SU-DHL-6 (cell line): Measurements from ENCODE around the gene SH3RF2.

ENCODE experiments used
- H2AFZ ChIP-seq: fragments of 200-600 bp; sonication (generic); 2 replicates; pipeline ENCODE4 v1.6.1; 2014; ENCODE audit warnings: low read depth, mild to moderate bottlenecking, moderate library complexity, mixed read lengths, antibody characterized with exemption, low read length; ENCODE audit not compliant: severe bottlenecking
- H3F3A ChIP-seq: fragments of 200-600 bp; shearing (Covaris generic); 2 replicates; pipeline ENCODE4 v1.6.0; 2016; ENCODE audit warnings: antibody characterized with exemption, mild to moderate bottlenecking; ENCODE audit not compliant: insufficient read depth
- H3K27ac ChIP-seq: fragments of 200-600 bp; sonication (generic); 2 replicates; pipeline ENCODE4 v1.5.1; 2016; ENCODE audit warnings: low read depth, mild to moderate bottlenecking, low read length, moderate library complexity, mixed read lengths
- H3K27me3 ChIP-seq: fragments of 200-600 bp; sonication (generic), shearing (Covaris generic); 2 replicates; pipeline ENCODE4 v1.6.0; 2014; ENCODE audit warnings: mild to moderate bottlenecking, low read length
- H3K36me3 ChIP-seq: fragments of 200-600 bp; sonication (generic); 2 replicates; pipeline ENCODE4 v1.6.1; 2014; ENCODE audit warnings: mild to moderate bottlenecking, low read length, mixed read lengths
- H3K4me2 ChIP-seq: fragments of 300-600, 200-600 bp; shearing (Covaris generic), sonication (generic); 2 replicates; pipeline ENCODE4 v1.6.0; 2014; ENCODE audit warnings: low read length, low read depth, mild to moderate bottlenecking; ENCODE audit not compliant: poor library complexity, severe bottlenecking
- H3K4me3 ChIP-seq: fragments of 200-600 bp; sonication (generic); 2 replicates; pipeline ENCODE4 v1.5.1; 2014; ENCODE audit warnings: antibody characterized with exemption, low read length, mild to moderate bottlenecking, mixed read lengths; ENCODE audit not compliant: insufficient read depth, poor library complexity, severe bottlenecking
- H3K79me2 ChIP-seq: fragments of 200-600 bp; sonication (generic); 2 replicates; pipeline ENCODE4 v1.6.1; 2014; ENCODE audit warnings: mild to moderate bottlenecking, low read length, moderate library complexity; ENCODE audit not compliant: insufficient read depth
- H3K9ac ChIP-seq: fragments of 200-600 bp; sonication (generic); 2 replicates; pipeline ENCODE4 v1.7.0; 2014; ENCODE audit warnings: mild to moderate bottlenecking, low read length
- H3K9me2 ChIP-seq: fragments of 200-600 bp; sonication (generic); replicated peaks from 2 replicates; pipeline ENCODE4 v1.6.1; 2014; ENCODE audit warnings: low read length; ENCODE audit not compliant: insufficient read depth
- H3K9me3 ChIP-seq: fragments of 200-600 bp; sonication (generic); 2 replicates; pipeline ENCODE4 v1.6.1; 2014; ENCODE audit warnings: low read length, mixed read lengths; ENCODE audit not compliant: insufficient read depth
- H4K20me1 ChIP-seq: fragments of 200-600 bp; sonication (generic); 2 replicates; pipeline ENCODE4 v1.6.1; 2014; ENCODE audit warnings: low read depth, mild to moderate bottlenecking, antibody characterized with exemption, low read length, moderate library complexity, mixed read lengths
- EZH2phosphoT487 ChIP-seq: fragments of 200-600 bp; sonication (generic), shearing (Covaris generic); conservative IDR thresholded peaks from 2 replicates; pipeline ENCODE4 v1.6.1; 2018; ENCODE audit warnings: mild to moderate bottlenecking, antibody characterized with exemption, low read length, moderate library complexity, mixed read lengths
- TF ChIP-seq, protein P1 (sequence below): fragments of 200-600 bp; sonication (generic); IDR thresholded peaks from one replicate; pipeline ENCODE4 v1.5.1; 2017; ENCODE audit warnings: antibody characterized with exemption, mild to moderate bottlenecking, low read length, moderate library complexity; ENCODE audit not compliant: insufficient read depth, poor library complexity, severe bottlenecking

SH3RF2 gene

DNA sequence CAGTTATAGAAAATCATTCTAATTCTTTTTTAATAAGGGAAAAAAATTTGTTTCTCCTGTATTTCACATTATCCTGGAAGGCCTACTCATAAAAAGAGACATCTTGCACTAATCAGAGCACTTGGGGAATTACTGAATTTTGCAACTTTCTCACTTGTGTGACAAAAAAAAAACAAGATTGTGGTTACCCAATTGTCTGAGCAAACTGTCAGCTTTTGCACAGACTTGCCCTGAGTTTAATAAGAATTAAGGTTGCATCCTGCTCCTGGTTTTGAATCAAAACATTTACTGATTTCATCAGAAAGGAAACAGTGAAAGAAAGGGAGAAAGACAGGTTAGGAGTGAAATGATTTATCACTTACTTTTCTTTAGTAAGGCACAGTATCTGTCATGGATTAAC is 10.6 kb upstream of the SH3RF2 start:
- no peak for TF ChIP-seq EZH2phosphoT487
- no peaks in the 10 kb centered on the region for H3K27me3 ChIP-seq
- no peaks in the 10 kb centered on the region for H4K20me1 ChIP-seq
- H3K79me2 ChIP-seq, result no peaks in the 10 kb centered on the region
- no peaks in the 10 kb centered on the region for H3K9me2 ChIP-seq
- no peak overlapping the region for H3K9ac ChIP-seq
- no peak overlapping the region for H3K27ac ChIP-seq
- no peak overlapping the region for H2AFZ ChIP-seq
- H3K9me3 ChIP-seq, result no peaks in the 10 kb centered on the region
- H3K36me3 ChIP-seq, result no peaks in the 10 kb centered on the region
- H3K4me2 ChIP-seq, result no peak overlapping the region
- H3F3A ChIP-seq, result no peaks in the 10 kb centered on the region
- no peak overlapping the region for H3K4me3 ChIP-seq

DNA sequence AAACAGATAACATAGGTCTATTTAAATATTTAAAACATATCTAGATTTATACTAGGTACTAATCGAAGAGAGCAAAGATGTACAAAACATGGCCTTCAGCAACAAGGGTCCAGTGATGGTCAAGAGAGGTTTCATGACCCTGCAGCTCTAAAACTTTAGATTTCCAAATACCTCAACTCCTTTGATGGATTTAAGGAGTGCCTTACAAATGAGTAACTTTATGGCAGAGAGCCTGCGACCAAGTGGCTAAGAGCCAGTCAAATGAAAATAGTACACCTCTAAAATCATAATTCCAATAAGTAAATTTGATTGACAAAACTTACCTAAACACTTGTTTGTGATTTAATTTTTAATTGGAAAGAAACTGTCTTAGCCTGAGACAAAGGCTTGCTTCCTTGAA is 4.7 kb upstream of the SH3RF2 start:
- H3K9ac ChIP-seq, result no peak overlapping the region
- no peaks in the 10 kb centered on the region for H4K20me1 ChIP-seq
- no peak overlapping the region for H3K4me2 ChIP-seq
- no peak overlapping the region for H3K27ac ChIP-seq
- H2AFZ ChIP-seq, result no peak overlapping the region
- H3K4me3 ChIP-seq, result no peak overlapping the region
- no peaks in the 10 kb centered on the region for H3K79me2 ChIP-seq
- no peaks in the 10 kb centered on the region for H3F3A ChIP-seq
- H3K9me3 ChIP-seq, result no peaks in the 10 kb centered on the region
- no peaks in the 10 kb centered on the region for H3K36me3 ChIP-seq
- no peak for TF ChIP-seq EZH2phosphoT487
- TF ChIP-seq, protein P1, sequence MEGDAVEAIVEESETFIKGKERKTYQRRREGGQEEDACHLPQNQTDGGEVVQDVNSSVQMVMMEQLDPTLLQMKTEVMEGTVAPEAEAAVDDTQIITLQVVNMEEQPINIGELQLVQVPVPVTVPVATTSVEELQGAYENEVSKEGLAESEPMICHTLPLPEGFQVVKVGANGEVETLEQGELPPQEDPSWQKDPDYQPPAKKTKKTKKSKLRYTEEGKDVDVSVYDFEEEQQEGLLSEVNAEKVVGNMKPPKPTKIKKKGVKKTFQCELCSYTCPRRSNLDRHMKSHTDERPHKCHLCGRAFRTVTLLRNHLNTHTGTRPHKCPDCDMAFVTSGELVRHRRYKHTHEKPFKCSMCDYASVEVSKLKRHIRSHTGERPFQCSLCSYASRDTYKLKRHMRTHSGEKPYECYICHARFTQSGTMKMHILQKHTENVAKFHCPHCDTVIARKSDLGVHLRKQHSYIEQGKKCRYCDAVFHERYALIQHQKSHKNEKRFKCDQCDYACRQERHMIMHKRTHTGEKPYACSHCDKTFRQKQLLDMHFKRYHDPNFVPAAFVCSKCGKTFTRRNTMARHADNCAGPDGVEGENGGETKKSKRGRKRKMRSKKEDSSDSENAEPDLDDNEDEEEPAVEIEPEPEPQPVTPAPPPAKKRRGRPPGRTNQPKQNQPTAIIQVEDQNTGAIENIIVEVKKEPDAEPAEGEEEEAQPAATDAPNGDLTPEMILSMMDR, result no peak
- no peaks in the 10 kb centered on the region for H3K9me2 ChIP-seq
- H3K27me3 ChIP-seq, result no peaks in the 10 kb centered on the region

DNA sequence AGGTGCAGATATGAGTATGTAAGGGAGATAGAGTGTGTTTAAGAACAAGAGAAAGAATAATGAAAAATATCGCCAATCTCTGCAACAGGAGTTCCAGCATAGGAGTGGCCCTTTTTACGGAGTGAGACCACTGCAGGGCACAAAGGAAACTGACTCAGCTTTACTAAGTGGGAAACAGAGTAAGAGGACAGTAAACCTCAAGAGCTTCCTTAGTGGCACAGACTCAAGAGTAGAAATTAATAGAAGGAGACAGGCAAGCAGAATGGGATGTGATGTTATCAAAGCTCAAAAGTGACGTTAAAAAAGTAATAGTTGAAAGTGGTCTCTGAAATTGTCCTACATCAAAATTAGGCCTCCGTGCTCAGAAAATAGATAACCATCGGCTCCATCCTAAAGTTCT is 2.1 kb upstream of the SH3RF2 start:
- Histone ChIP-seq H3K9me3 (no peaks in the 10 kb centered on the region), H3K36me3 (no peaks in the 10 kb centered on the region), H3F3A (no peaks in the 10 kb centered on the region), H4K20me1 (no peaks in the 10 kb centered on the region), H3K4me3 (no peak overlapping the region), H3K27ac (no peak overlapping the region), H3K27me3 (no peaks in the 10 kb centered on the region), H2AFZ (no peak overlapping the region), H3K4me2 (no peak overlapping the region), H3K9ac (no peak overlapping the region), H3K79me2 (no peaks in the 10 kb centered on the region), H3K9me2 (no peaks in the 10 kb centered on the region)
- TF ChIP-seq, protein P1, result no peak
- TF ChIP-seq EZH2phosphoT487, result no peak

DNA sequence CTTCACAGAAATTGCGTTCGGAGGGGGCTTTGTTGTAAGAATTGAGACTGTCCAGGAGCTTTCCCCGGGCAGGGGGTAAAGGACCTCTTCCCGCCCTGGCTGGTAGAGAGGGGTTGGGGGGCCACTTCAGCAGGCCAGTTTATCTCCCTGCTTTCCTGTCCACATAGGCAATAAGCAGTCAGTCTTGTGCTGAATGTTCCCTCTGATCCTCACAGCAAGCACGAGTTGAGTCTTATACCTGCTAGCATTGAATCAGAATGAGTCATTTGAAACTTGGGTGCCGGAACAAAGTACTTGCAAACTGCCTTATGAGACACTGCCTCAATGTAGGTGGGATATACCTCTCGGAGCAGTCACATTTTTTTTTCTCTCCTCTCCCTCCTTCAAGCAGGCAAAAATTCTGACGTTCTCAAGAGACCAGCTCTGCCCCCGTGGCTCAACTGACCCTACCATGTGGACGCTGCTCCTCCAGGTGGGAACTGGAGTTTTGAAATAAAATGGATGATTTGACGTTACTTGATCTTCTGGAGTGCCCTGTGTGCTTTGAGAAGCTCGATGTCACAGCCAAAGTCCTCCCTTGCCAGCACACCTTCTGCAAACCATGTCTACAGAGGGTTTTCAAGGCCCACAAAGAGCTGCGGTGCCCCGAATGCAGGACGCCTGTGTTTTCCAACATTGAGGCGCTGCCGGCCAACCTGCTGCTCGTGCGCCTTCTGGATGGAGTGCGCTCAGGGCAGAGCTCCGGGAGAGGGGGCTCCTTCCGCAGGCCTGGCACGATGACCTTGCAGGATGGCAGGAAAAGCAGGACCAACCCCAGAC is 1.3 kb downstream of the SH3RF2 start:
- H2AFZ ChIP-seq, result no peak overlapping the region
- H3K9me3 ChIP-seq, result no peaks in the 10 kb centered on the region
- H3K9me2 ChIP-seq, result no peaks in the 10 kb centered on the region
- no peaks in the 10 kb centered on the region for H3K27me3 ChIP-seq
- no peaks in the 10 kb centered on the region for H3K36me3 ChIP-seq
- H3K9ac ChIP-seq, result no peak overlapping the region
- no peak overlapping the region for H3K4me2 ChIP-seq
- H3K27ac ChIP-seq, result no peak overlapping the region
- H3K4me3 ChIP-seq, result no peak overlapping the region
- H3K79me2 ChIP-seq, result no peaks in the 10 kb centered on the region
- TF ChIP-seq, protein P1, result no peak
- no peak for TF ChIP-seq EZH2phosphoT487
- no peaks in the 10 kb centered on the region for H3F3A ChIP-seq
- no peaks in the 10 kb centered on the region for H4K20me1 ChIP-seq
